ENCODE results near the gene CDK19. TPM values are rescaled to one million over a fixed set of nuclear protein-coding genes. Genes with fewer than 3 reads are reported as not detected.
A peak's percentile ranks its signal among the peaks of the same experiment; 100 is the strongest.
"Not testable (repeated sequence)": the region's sequence is repeated elsewhere in the genome, so short reads cannot be mapped to it uniquely, and the experiment has no call there.

The CDK19 gene
- total RNA-seq, 1 donor: 13.5 TPM

DNA sequence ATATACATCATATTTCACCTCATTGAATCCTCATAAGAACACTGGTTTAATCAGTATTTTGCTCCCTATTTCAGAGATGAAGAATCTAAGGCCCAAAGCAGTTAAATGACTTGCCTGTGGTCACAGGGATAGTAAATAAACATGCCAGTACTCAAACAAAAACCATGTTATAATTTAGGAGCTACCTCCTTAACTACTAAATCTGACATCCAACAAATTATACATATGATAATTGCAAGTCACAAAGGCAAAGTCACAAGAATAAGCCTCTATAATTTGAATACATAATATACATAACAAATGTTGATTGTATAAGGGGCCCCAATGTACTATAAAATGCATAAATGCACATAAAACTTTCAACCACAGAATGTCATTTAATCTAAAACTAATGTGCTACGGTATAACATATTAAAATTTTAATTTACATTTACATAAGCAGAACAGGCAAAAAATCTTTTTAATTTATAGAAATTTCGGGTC is 181.5 kb downstream of the CDK19 start:
- no peak for DNase-seq (ENCODE audit: low read depth in 2 of 3, low spot score in 2 of 3)

DNA sequence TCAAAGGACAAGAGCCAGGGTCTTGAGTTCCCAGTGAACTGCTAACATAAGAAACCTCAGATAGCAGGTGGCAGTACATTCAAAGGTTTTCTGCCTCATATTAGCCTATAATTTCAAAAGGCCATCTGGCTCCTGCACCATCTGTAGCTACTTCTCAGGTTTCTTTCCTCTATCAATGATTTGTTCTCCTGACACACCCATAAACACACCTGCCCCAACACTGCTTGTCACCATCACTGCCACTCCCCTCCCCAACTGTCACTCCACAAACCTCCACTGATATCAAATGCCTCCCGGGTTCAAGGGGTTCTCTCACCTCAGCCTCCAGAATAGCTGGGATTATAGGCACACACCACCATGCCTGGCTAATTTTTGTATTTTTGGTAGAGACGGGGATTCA is 186.1 kb downstream of the CDK19 start:
- no peak for DNase-seq (ENCODE audit: low read depth in 2 of 3, low spot score in 2 of 3)

GRCh38 chr6:110628330-110628729 is 186.9 kb downstream of the CDK19 start:
- no peak for DNase-seq (ENCODE audit: low read depth in 2 of 3, low spot score in 2 of 3)

DNA sequence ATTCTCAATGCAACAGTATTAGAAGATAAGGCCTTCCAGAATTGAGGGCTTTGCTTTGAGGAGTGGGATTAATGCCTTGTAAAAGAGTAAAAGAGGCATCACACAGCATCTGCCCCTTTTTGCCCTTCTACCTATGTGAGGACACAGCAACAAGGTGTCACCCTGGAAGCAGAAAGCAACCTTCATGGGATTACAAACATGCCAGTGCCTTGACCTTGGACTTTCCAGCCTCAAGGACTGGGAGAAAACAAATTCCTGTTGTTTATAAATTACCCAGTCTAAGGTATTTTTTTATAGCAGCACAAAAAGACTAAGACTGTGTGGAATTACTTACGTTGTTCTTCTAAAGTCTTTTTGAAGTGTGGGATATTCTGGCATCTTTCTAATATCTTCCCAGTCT is 188.8 kb downstream of the CDK19 start:
- DNase-seq (ENCODE audit: low read depth in 2 of 3, low spot score in 2 of 3): no peak

DNA sequence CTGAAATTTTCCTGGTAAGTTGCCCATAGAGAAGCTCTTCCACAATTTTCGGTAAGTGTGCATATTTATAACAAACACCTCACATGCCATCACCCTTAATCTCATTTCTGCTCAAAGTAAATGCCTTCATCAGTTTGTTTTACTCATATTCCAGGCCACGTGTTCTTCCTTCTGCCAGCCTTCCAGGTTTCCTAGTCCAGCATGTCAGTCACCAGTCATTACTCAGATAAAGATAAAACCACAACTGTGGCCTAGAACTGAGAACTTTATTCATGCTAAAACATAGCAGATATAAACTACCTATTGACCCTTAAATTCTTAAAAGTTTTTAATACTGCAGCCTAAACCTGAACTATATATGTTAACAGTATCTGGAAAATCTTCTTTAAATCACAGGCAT is 189.4 kb downstream of the CDK19 start:
- no peak for DNase-seq (ENCODE audit: low read depth in 2 of 3, low spot score in 2 of 3)

DNA sequence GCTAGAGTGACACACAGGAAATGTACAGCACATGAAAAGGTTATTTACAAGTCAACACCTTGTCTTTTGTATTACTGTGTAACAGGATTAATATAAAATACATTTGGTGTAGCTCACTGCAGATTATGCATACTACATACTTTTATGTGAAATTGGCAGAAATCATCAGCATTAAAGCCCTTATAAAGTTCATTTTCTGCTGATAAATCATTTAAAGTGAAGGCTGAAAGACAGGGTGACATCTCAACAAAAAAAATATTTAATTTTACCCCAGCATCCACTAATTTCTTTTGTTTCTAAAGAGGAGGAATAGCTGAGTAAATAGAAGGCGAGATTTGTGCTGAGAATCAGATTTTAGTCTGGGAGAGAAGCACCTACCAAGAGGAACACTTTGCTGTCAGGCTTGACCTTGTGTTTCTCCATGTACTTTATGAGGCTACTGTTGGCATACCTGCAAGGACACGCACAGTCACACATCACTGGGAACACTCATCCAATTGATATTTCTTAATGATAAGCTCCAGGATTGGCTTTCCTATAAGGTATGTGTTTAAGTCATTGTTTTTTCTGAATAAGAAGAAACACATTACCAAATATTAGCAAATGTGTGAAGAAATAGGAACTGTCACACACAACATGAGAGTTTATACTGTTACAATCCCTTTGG is 192.2 kb downstream of the CDK19 start:
- no peak for DNase-seq (ENCODE audit: low read depth in 2 of 3, low spot score in 2 of 3)

DNA sequence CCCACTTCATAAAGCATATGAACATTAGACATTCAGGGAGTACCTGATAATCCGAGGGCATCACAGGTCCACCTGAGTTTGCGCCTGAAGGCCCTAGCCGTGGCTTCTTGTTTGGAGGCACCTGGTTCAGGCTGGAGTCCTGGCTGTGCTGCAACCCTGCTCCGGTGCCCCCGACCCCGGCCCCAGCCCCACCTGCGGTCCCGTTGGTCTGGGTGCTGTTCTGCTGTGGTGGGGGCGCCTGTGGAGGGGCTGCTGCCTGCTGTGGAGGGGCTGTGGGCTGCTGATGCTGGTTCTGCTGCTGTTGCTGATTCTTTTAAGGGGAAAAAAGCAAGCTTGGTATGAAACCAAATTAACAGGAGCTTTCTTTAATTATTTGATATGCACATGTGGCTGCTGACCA is 194.2 kb downstream of the CDK19 start:
- DNase-seq (ENCODE audit: low read depth in 2 of 3, low spot score in 2 of 3): no peak

- DNase-seq (ENCODE audit: low read depth in 2 of 3, low spot score in 2 of 3): no peak
These were observed 195.2 kb downstream of the CDK19 start for GRCh38 chr6:110620065-110620464.

- no peak for DNase-seq (ENCODE audit: low read depth in 2 of 3, low spot score in 2 of 3)
These were observed 195.9 kb downstream of the CDK19 start for GRCh38 chr6:110619275-110619908.

DNA sequence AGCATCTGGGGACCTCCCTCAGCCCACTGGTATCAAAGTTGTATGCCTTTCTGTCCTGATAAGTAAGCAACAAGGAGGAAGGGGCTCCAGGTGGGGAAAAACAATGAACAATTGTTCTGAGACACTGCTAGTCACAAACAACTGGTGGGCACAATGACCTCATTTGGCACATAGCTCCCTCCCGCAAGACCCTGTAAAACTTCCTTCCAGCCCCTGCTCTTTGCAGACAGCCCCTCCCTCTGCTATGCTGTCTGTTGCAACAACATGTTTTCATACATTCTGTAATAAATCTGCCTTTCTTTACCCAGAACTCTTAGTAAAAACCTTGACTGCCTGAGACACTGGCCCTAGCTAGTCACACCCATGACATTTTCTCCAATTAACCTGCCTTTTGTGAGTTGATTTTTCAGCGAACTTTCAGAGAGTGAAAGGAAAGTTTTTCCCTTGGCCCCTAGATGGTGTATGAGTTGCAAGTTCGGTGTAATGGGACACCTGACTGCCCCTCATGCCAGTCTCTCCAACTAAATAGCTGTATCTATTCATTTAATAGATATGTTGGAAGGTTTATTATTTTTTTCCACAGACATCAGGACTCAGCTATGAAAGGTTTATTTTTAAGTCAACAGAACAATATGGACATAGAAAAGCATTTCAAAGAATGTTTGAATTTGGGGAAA is 196.5 kb downstream of the CDK19 start:
- peak in 2 of 3 donors; percentile 31 to 60 for DNase-seq (ENCODE audit: low read depth in 2 of 3, low spot score in 2 of 3)

DNA sequence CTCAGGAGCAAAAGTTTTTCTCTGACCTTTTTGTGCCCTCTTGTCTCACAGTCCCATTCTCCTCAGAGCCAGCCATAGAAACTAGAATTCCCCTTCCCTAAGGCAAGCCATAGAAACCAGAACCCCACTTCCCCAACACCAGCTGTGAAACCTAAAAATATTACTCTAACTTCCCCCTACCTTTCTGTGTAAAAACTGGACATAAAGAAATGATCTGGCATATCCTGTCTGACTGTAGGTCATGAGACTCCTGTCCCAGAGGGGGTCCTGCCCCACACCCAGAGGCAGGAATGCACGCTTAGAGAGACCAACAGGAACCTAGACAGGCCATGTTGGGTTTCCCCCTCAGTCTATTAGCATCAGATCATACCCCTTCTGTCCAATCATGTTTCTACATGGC is 198.2 kb downstream of the CDK19 start:
- DNase-seq (ENCODE audit: low read depth in 2 of 3, low spot score in 2 of 3): no peak

DNA sequence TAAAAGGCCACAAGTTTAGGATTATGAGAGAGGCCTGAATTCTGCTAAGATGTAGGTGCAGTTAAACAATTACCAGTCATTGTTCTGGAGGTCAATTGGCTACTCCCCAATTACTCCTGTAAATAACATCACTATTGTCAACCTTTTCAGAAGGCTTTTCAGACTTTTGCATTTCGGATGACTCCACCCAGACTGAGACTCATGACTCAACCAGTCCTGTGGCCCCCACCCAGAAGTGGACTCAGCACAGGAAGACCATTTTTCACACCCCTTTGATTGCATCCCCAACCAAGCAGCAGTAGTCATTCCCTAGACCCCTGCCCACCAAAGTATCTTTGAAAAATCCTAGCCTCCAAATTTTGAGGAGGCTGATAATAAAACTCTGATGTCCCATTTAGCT is 199.5 kb downstream of the CDK19 start:
- no peak for DNase-seq (ENCODE audit: low read depth in 2 of 3, low spot score in 2 of 3)

GRCh38 chr6:110614586-110614985 is 200.7 kb downstream of the CDK19 start:
- no peak for DNase-seq (ENCODE audit: low read depth in 2 of 3, low spot score in 2 of 3)

DNA sequence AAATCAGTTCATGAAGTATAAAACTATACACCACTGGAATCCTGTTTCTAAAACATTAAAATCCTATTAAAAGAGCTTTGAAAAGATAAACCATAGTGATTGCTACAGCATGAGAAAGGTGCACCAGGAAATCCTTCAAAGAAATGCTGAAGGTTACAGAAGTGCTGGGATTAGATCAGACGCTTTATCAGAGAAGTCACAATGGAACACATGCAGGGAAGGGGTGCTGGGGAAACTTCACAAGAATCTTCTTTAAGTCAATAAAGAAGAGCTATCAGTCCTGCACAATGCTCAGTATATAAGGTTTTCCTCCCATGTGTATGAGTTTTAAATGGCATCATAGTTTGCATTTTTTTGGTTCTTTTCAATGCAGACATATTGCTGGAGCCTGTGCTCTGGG is 201.2 kb downstream of the CDK19 start:
- DNase-seq (ENCODE audit: low read depth in 2 of 3, low spot score in 2 of 3): no peak

DNA sequence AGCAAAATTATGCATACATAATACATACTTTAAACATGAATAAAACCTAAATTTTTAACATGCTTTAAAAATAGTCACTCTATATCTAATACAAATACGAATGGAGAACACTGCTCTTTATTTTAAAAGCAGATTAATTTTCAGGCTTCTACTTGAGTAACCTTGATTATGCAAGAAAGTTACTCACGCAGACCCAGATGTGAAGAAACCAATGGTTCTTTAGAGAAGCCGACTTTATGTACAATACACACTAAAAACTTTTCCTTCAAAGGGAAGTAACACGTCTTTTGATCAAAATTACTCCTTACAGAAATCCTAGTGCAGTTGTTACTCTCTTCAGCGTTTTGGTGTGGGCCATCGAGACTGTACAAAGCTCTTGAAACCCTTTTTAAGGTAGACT is 201.9 kb downstream of the CDK19 start:
- DNase-seq (ENCODE audit: low read depth in 2 of 3, low spot score in 2 of 3): no peak

DNA sequence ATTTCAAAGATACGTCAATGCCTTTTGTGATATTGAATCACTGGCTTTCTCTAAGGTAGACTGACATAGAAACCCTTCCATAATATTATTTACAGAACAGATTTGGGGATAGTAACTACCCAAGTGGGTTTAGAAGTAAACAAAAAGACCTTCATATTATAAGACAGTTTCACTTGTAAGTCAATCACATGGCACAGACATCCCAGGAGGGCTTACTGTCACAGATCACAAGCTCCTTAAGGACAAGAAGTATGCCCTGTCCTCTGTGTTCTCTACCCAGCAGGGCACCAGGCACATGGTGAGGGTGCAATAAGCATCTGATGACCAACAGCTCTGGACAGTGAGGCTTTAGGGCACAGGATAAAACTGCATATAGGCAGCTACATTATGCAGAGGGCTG is 203.0 kb downstream of the CDK19 start:
- no peak for DNase-seq (ENCODE audit: low read depth in 2 of 3, low spot score in 2 of 3)

DNA sequence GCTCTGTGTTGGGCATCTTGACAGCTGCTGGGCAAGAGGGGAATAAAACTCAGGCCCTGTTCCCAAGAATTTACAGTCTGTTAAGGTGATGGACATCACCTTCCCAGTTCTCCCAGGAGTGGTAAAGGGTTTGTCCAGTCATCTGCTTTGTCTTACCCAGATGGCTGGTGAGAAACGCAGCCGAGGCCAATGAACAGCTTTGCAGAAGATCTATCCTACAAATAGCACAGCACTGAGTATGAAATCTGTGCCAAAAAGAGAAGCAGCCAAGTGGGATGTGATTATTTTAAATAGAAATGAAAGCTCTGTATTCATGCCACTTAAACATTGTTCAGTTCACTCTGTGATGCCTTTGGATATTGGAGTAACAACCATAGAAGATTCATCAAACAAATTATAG is 206.2 kb downstream of the CDK19 start:
- DNase-seq (ENCODE audit: low read depth in 2 of 3, low spot score in 2 of 3): no peak

GRCh38 chr6:110608151-110608550 is 207.1 kb downstream of the CDK19 start:
- no peak for DNase-seq (ENCODE audit: low read depth in 2 of 3, low spot score in 2 of 3)

GRCh38 chr6:110606151-110606550 is 209.1 kb downstream of the CDK19 start:
- DNase-seq (ENCODE audit: low read depth in 2 of 3, low spot score in 2 of 3): no peak

- DNase-seq (ENCODE audit: low read depth in 2 of 3, low spot score in 2 of 3): not testable (repeated sequence)
These were observed 214.6 kb downstream of the CDK19 start for GRCh38 chr6:110600640-110601039.

DNA sequence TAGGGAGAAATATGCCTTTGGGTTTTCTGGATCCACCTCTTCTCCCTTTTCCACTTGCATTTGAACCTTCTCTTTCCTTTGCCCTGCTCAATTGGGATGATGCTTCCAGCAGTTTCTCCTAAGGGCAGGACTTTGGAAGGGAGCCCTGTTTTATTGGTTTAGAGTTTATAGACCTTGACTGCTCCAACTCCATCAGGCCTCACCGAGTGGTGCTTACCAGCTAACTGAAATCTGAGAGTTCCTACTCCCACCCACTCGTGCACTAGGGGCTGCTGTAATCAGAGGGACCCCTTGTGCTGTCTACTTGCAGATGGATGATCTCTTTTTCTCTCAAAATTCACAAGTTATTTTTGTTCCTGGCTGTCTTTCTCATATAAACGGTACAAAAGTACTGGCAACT is 217.5 kb downstream of the CDK19 start:
- DNase-seq (ENCODE audit: low read depth in 2 of 3, low spot score in 2 of 3): no peak

DNA sequence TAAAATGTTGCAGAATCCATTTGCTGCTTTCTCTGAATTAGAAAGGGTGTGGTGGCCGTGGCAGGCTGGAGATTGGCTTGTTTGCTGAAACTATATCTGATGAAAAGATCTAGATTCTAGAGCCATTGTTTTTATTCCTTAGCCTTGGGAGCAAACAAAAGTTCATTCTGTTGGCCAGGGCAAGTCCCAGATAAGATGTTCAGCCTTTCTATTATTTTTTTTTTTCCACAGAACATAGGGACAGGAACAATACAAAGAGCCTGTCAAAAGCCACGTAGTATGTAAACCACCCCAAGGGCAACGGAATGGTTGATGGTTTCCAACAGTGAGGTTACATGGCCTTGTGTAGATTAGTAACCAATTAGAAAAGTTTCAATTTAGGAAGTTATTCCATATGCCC is 218.9 kb downstream of the CDK19 start:
- no peak for DNase-seq (ENCODE audit: low read depth in 2 of 3, low spot score in 2 of 3)

Measured in hematopoietic multipotent progenitor cell (in vitro differentiated cells).